Upper lobe of left lung (tissue), 4 donors: Measurements from ENCODE around the gene LPIN1.

ENCODE experiments used
- POLR2AphosphoS5 ChIP-seq, 2 donors: sonication (generic); formaldehyde crosslinking; IDR thresholded peaks; one replicate each; pipeline ENCODE4 v1.5.1; 2017; ENCODE audit warnings: antibody characterized with exemption in 2 of 2
- TF ChIP-seq, protein P1 (sequence below), 6 experiments: fragments of 450-650 bp in 4 of 6; fragments of 200-600 bp in 2 of 6; sonication (generic) in 2 of 6; IDR thresholded peaks; one replicate each; pipeline ENCODE4 v1.5.1; 2016 to 2019; ENCODE audit warnings: antibody characterized with exemption in 6 of 6

DNA sequence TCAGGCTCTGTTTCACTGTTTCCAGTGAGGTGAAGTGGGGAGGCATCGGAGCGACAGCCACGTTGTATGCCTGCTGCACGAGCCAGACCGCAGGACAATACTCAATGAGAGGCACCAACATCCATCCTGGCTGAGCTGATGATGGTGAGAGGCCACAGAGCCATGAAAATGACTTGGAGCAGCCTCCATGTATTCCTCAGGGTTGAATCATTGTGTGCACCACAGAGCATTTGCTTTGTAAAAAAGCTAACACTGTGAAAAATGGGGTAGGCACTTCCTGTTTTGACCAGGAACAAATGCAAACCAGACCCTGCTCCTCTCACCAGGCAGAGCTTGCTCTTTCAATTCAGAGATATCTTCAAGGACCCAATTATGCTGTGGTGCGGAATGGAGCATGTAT lies 87.2 kb downstream of the LPIN1 start:
- TF ChIP-seq, protein P1, sequence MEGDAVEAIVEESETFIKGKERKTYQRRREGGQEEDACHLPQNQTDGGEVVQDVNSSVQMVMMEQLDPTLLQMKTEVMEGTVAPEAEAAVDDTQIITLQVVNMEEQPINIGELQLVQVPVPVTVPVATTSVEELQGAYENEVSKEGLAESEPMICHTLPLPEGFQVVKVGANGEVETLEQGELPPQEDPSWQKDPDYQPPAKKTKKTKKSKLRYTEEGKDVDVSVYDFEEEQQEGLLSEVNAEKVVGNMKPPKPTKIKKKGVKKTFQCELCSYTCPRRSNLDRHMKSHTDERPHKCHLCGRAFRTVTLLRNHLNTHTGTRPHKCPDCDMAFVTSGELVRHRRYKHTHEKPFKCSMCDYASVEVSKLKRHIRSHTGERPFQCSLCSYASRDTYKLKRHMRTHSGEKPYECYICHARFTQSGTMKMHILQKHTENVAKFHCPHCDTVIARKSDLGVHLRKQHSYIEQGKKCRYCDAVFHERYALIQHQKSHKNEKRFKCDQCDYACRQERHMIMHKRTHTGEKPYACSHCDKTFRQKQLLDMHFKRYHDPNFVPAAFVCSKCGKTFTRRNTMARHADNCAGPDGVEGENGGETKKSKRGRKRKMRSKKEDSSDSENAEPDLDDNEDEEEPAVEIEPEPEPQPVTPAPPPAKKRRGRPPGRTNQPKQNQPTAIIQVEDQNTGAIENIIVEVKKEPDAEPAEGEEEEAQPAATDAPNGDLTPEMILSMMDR (IDR thresholded peaks at IDR 0.05), result no peak
- TF ChIP-seq POLR2AphosphoS5 (IDR thresholded peaks at IDR 0.05), result no peak
